ENCODE results near the gene PTGS2. TPM values are rescaled to one million over a fixed set of nuclear protein-coding genes. Genes with fewer than 3 reads are reported as not detected.

The PTGS2 gene
- total RNA-seq, 1 experiment from 2014 or later, result 0.20 TPM

DNA sequence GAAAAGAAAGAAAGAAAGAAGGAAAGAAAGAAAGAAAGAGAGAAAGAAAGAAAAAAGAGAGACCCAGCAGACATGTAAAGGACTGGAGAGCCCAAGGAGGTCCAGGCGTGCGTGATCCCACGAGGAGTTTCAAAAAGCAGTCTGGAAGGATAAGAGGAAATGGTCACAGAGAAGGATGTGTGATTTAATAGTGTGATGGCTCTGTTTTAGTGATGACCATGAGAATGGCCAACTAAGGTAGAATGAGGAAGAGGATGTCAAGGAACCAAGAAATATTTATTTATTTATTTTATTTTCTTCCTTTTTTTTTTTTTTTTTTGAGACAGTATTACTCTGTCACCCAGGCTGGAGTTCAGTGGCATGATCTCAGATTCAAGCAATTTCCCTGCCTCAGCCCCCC, 25.5 kb downstream of the PTGS2 start:
- H3K4me1 Mint-ChIP-seq, result peaks cover 6% of the 10 kb centered on the region; the same call in 1 of the 2 replicates
- no peaks in the 10 kb centered on the region for H3K36me3 Mint-ChIP-seq
- no peak overlapping the region for H3K27ac Mint-ChIP-seq
- no peaks in the 10 kb centered on the region for H3K27me3 Mint-ChIP-seq (ENCODE audit: low read depth)
- no peak overlapping the region for H3K4me3 Mint-ChIP-seq
- no peak for ATAC-seq
- ChIA-PET CTCF (no interaction called here), POLR2A (no interaction called here)
- TF ChIP-seq, protein P1, sequence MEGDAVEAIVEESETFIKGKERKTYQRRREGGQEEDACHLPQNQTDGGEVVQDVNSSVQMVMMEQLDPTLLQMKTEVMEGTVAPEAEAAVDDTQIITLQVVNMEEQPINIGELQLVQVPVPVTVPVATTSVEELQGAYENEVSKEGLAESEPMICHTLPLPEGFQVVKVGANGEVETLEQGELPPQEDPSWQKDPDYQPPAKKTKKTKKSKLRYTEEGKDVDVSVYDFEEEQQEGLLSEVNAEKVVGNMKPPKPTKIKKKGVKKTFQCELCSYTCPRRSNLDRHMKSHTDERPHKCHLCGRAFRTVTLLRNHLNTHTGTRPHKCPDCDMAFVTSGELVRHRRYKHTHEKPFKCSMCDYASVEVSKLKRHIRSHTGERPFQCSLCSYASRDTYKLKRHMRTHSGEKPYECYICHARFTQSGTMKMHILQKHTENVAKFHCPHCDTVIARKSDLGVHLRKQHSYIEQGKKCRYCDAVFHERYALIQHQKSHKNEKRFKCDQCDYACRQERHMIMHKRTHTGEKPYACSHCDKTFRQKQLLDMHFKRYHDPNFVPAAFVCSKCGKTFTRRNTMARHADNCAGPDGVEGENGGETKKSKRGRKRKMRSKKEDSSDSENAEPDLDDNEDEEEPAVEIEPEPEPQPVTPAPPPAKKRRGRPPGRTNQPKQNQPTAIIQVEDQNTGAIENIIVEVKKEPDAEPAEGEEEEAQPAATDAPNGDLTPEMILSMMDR (IDR thresholded peaks at IDR 0.05), result no peak
- TF ChIP-seq FOXP1 (CRISPR knock-in tag; IDR thresholded peaks at IDR 0.05; ENCODE audit: borderline replicate concordance) (no peak), ESRRA (CRISPR knock-in tag; IDR thresholded peaks at IDR 0.05; ENCODE audit: borderline replicate concordance) (no peak), TEAD1 (CRISPR knock-in tag; IDR thresholded peaks at IDR 0.05) (no peak), IRF2 (CRISPR knock-in tag; IDR thresholded peaks at IDR 0.05; ENCODE audit: borderline replicate concordance, low read depth) (no peak)
- peaks cover 13% of the 10 kb centered on the region for H3K9me3 Mint-ChIP-seq
- DNase-seq (ENCODE audit: low spot score), result no peak

DNA sequence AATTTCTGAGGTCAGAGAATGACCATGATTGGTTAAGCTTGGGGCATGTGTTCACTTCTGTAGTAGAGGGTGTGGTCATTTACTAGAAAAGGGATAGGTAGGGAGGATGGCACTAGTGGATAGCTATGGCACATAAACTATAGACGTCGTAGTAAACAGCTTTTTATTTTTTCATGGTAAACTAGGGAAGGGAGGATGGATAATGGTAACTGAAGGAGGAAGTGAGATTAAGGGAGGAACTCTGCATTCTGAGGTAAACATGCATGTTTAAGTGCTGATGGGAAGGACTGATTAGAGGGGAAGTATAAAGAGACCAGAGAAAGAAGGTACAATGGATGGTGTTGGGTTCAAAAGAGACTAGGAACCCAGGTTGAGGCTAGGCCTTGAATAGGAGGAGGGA, 26.9 kb downstream of the PTGS2 start:
- DNase-seq (ENCODE audit: low spot score) (no peak), ATAC-seq (no peak)
- Mint-ChIP-seq H3K27me3 (ENCODE audit: low read depth) (no peaks in the 10 kb centered on the region), H3K36me3 (no peaks in the 10 kb centered on the region), H3K4me1 (peaks cover 13% of the 10 kb centered on the region), H3K27ac (no peak overlapping the region), H3K9me3 (peaks cover 13% of the 10 kb centered on the region), H3K4me3 (no peak overlapping the region)
- CTCF ChIA-PET, result no interaction called here
- POLR2A ChIA-PET, result no interaction called here
- TF ChIP-seq FOXJ3 (CRISPR knock-in tag; IDR thresholded peaks at IDR 0.05; ENCODE audit: borderline replicate concordance) (no peak), ZNF263 (CRISPR knock-in tag; IDR thresholded peaks at IDR 0.05; ENCODE audit: low read depth) (no peak), PRRX2 (CRISPR knock-in tag; IDR thresholded peaks at IDR 0.05) (no peak), NFYB (CRISPR knock-in tag; conservative IDR thresholded peaks at IDR 0.05; ENCODE audit: low read depth) (no peak), RELA (CRISPR knock-in tag; IDR thresholded peaks at IDR 0.05; ENCODE audit: borderline replicate concordance) (no peak), ZNF138 (CRISPR knock-in tag; conservative IDR thresholded peaks at IDR 0.05) (no peak), ZNF671 (CRISPR knock-in tag; IDR thresholded peaks at IDR 0.05) (no peak), SP1 (CRISPR knock-in tag; conservative IDR thresholded peaks at IDR 0.05) (no peak)
- TF ChIP-seq, protein P2, sequence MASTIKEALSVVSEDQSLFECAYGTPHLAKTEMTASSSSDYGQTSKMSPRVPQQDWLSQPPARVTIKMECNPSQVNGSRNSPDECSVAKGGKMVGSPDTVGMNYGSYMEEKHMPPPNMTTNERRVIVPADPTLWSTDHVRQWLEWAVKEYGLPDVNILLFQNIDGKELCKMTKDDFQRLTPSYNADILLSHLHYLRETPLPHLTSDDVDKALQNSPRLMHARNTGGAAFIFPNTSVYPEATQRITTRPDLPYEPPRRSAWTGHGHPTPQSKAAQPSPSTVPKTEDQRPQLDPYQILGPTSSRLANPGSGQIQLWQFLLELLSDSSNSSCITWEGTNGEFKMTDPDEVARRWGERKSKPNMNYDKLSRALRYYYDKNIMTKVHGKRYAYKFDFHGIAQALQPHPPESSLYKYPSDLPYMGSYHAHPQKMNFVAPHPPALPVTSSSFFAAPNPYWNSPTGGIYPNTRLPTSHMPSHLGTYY (CRISPR knock-in tag; IDR thresholded peaks at IDR 0.05), result no peak
- TF ChIP-seq, protein P3, sequence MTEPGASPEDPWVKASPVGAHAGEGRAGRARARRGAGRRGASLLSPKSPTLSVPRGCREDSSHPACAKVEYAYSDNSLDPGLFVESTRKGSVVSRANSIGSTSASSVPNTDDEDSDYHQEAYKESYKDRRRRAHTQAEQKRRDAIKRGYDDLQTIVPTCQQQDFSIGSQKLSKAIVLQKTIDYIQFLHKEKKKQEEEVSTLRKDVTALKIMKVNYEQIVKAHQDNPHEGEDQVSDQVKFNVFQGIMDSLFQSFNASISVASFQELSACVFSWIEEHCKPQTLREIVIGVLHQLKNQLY (CRISPR knock-in tag; IDR thresholded peaks at IDR 0.05), result no peak
- TF ChIP-seq, protein P4, sequence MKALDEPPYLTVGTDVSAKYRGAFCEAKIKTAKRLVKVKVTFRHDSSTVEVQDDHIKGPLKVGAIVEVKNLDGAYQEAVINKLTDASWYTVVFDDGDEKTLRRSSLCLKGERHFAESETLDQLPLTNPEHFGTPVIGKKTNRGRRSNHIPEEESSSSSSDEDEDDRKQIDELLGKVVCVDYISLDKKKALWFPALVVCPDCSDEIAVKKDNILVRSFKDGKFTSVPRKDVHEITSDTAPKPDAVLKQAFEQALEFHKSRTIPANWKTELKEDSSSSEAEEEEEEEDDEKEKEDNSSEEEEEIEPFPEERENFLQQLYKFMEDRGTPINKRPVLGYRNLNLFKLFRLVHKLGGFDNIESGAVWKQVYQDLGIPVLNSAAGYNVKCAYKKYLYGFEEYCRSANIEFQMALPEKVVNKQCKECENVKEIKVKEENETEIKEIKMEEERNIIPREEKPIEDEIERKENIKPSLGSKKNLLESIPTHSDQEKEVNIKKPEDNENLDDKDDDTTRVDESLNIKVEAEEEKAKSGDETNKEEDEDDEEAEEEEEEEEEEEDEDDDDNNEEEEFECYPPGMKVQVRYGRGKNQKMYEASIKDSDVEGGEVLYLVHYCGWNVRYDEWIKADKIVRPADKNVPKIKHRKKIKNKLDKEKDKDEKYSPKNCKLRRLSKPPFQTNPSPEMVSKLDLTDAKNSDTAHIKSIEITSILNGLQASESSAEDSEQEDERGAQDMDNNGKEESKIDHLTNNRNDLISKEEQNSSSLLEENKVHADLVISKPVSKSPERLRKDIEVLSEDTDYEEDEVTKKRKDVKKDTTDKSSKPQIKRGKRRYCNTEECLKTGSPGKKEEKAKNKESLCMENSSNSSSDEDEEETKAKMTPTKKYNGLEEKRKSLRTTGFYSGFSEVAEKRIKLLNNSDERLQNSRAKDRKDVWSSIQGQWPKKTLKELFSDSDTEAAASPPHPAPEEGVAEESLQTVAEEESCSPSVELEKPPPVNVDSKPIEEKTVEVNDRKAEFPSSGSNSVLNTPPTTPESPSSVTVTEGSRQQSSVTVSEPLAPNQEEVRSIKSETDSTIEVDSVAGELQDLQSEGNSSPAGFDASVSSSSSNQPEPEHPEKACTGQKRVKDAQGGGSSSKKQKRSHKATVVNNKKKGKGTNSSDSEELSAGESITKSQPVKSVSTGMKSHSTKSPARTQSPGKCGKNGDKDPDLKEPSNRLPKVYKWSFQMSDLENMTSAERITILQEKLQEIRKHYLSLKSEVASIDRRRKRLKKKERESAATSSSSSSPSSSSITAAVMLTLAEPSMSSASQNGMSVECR (CRISPR knock-in tag; IDR thresholded peaks at IDR 0.05; ENCODE audit: borderline replicate concordance), result no peak
- TF ChIP-seq, protein P5, sequence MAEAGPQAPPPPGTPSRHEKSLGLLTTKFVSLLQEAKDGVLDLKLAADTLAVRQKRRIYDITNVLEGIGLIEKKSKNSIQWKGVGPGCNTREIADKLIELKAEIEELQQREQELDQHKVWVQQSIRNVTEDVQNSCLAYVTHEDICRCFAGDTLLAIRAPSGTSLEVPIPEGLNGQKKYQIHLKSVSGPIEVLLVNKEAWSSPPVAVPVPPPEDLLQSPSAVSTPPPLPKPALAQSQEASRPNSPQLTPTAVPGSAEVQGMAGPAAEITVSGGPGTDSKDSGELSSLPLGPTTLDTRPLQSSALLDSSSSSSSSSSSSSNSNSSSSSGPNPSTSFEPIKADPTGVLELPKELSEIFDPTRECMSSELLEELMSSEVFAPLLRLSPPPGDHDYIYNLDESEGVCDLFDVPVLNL (CRISPR knock-in tag; IDR thresholded peaks at IDR 0.05; ENCODE audit: borderline replicate concordance, low read depth), result no peak
- TF ChIP-seq, protein P6, sequence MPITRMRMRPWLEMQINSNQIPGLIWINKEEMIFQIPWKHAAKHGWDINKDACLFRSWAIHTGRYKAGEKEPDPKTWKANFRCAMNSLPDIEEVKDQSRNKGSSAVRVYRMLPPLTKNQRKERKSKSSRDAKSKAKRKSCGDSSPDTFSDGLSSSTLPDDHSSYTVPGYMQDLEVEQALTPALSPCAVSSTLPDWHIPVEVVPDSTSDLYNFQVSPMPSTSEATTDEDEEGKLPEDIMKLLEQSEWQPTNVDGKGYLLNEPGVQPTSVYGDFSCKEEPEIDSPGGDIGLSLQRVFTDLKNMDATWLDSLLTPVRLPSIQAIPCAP (CRISPR knock-in tag; IDR thresholded peaks at IDR 0.05), result no peak
- TF ChIP-seq, protein P7, sequence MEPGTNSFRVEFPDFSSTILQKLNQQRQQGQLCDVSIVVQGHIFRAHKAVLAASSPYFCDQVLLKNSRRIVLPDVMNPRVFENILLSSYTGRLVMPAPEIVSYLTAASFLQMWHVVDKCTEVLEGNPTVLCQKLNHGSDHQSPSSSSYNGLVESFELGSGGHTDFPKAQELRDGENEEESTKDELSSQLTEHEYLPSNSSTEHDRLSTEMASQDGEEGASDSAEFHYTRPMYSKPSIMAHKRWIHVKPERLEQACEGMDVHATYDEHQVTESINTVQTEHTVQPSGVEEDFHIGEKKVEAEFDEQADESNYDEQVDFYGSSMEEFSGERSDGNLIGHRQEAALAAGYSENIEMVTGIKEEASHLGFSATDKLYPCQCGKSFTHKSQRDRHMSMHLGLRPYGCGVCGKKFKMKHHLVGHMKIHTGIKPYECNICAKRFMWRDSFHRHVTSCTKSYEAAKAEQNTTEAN (CRISPR knock-in tag; IDR thresholded peaks at IDR 0.05), result no peak

Measured in WTC11 (cell line).